GM13976 (cell line): ENCODE results near the gene SLC24A5.

Experiments
- DNase-seq: peaks from one replicate; pipeline ENCODE4 v3.0.0; 2012; ENCODE audit warnings: low spot score
- in situ Hi-C: fragments of 300-500 bp; cut with MboI; formaldehyde crosslinking; loops from one replicate; pipeline ENCODE4 v1.12.0; 2022; ENCODE audit warnings: low sequenced_read_pairs, mixed read lengths, inconsistent platforms; ENCODE audit not compliant: unreplicated experiment
- TF ChIP-seq, protein P1 (sequence below): IDR thresholded peaks from 2 replicates; pipeline ENCODE4 v1.5.1; 2012; ENCODE audit warnings: borderline replicate concordance, mild to moderate bottlenecking; ENCODE audit not compliant: insufficient read depth; ENCODE audit errors: extremely low read depth, missing control alignments, control extremely low read depth

SLC24A5 gene

DNA sequence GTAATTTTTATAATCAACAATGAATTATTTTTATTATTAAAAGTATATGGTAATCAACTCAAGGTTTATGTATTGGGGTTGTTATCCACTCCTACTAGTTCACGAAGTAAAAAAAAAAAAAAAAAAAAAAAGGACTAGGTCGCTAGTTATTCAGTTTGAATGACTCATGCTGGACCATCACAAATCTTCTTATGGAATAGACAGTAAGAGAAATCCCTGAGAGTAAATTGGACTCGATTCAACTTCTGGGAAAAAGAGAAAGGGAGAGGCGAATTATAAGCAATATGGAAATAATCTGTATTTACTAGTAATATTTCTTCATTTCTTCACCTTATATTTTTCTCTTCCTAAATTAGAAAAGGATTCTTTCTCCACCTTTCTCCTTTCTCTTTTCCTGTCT lies 55.3 kb downstream of the SLC24A5 start:
- TF ChIP-seq, protein P1, sequence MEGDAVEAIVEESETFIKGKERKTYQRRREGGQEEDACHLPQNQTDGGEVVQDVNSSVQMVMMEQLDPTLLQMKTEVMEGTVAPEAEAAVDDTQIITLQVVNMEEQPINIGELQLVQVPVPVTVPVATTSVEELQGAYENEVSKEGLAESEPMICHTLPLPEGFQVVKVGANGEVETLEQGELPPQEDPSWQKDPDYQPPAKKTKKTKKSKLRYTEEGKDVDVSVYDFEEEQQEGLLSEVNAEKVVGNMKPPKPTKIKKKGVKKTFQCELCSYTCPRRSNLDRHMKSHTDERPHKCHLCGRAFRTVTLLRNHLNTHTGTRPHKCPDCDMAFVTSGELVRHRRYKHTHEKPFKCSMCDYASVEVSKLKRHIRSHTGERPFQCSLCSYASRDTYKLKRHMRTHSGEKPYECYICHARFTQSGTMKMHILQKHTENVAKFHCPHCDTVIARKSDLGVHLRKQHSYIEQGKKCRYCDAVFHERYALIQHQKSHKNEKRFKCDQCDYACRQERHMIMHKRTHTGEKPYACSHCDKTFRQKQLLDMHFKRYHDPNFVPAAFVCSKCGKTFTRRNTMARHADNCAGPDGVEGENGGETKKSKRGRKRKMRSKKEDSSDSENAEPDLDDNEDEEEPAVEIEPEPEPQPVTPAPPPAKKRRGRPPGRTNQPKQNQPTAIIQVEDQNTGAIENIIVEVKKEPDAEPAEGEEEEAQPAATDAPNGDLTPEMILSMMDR = no peak
- in situ Hi-C loops = no loop called here
- no peak for DNase-seq

DNA sequence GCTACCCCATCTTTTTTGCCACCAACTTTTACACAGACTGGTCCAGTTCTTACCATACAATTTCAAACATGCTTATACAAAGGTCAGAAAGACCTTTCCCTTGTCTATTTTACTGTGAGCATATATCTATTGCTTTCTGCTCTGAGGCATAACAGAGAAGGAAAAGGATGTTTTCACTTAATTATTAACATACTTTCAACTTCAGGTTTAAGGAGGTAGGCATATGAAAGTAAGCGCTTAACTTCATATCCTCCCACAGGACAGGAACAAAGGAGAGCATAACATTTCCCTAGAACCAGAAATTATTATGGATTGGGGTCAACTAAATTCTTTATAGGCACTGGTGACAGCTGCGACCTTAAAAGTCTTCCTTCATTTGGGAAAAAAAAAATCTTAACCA lies 56.2 kb downstream of the SLC24A5 start:
- in situ Hi-C loops = no loop called here
- TF ChIP-seq, protein P1 = no peak
- no peak for DNase-seq

DNA sequence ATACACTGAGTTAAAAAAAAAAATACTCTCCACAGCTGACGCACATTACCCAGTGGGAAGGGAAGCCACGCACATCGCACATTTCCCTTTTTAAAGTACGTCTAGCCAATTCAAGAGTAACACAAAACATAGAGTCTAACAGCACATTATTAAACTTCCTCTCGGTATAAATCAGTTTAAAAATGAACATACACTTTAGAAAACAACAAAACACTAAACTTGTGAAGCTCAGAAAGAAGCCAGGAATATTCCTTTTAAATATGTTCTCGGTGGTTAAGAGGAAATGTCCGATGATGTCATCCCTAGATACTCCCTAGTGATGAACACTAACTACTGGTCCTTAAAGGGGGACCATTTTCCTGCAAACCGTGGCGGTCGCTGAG lies 56.6 kb downstream of the SLC24A5 start:
- peak; percentile 59 for DNase-seq
- in situ Hi-C loops = no loop called here
- TF ChIP-seq, protein P1 = no peak

DNA sequence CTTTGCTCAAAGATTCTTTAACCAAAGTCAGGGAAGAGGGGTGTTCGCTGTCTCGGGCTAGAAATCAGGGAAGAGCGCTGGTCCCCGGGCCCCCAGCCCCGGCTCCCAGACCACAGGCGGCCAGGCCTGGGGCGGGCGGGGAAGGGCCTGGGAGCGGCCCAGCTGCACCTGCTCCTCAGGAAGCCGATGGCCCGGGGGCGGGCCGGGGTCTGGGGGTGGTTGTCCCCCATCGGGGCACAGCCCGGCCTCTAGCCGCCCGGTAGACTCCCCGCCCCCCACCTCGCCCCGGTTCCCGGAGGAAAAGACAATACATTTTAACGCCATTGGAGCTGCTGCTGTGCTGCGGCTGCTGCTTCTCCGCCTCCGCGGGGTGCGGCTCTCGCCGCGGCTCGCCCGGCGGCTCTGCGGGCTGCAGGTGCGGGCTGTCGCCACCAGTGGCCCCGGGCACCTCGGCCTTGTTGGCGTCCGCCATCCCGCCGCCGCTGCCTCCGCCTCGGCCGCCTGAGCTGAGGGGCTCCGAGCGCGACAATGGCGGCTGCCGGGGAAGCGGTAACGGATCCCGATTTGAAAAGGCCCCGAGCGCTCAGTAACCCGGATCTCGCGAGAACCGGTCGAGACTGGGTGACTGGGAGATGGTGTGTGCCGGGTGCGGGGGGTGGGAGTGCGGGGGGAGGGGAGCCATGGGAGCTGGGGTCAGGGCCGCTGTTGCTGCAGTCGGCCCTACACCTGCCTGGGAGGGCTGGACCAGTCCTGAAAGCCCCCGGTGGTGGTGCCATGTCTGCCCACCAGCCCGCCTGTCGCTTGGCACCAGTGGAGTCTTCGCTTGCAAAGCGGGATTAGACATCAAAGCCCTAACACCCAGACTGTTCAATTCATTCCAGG lies 57.2 kb downstream of the SLC24A5 start, which contains the start of gene MYEF2:
MYEF2 (minus strand) TSS at position 530 of the 882 bp plus-strand sequence; CDS start at position 472, 58 bp downstream.
- in situ Hi-C loops = no loop called here
- TF ChIP-seq, protein P1 = no peak
- DNase-seq = peak; percentile 87

DNA sequence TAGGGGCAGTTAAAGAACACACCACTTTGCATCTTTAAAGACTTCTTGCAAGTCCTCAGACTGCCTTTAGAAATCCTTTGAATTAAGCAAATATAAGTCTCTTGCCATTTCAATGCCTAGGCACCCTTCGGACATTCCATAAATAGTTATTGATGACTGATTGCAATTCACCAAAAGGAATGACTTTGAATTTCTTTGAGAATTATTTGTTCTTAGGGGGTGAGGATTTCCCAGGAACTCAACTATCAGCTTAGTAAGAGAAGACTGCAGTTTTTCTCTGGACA lies 57.8 kb downstream of the SLC24A5 start:
- TF ChIP-seq, protein P1 = no peak
- no peak for DNase-seq
- in situ Hi-C loops = no loop called here

DNA sequence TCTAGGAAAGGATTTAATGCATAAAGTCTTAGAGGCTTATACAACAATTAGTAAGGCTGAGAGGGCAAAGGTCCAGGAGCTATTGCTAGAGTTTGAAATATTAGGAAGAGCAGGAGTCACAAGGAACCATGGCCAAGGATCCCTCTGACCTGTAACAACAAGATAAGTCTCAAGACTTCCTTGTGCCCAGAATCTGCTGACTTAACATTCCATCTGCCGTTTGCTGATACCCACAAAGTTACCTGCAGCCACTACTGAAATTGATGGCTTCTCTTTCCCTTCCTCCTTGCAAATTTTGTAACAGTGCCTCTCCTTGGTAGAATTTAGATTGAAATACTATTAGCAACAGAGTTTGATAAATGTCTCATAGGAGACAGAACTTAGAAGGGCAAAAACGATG lies 62.0 kb downstream of the SLC24A5 start:
- in situ Hi-C loops = no loop called here
- no peak for DNase-seq
- TF ChIP-seq, protein P1 = no peak

DNA sequence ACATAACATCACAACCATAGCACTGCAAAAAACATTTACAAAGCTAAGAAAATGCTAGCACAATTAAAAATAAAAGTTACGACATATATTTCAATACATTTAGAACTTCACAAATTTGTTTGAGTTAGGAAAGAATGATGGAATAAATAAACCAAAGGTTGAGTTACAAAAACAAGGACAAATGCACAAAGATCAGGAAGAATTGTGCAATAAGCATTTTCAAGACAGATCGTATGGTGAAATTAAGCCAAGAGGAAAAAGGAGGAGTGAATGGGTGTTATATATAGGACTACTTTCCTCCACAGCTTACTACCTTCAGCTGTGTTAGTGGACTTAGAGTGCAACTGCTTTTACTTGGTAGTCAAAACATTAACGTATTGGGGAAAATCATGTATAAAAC lies 64.7 kb downstream of the SLC24A5 start:
- in situ Hi-C loops = no loop called here
- TF ChIP-seq, protein P1 = no peak
- DNase-seq = no peak
